HEK293 (cell line): ENCODE data around the gene AOC2.

Source experiments
- BCL6B ChIP-seq: fragments of 450-650 bp; formaldehyde crosslinking; IDR thresholded peaks from 2 replicates; pipeline ENCODE4 v1.5.1; 2017; ENCODE audit warnings: missing biosample characterization, missing genetic modification characterization
- GFI1B ChIP-seq: fragments of 450-650 bp; formaldehyde crosslinking; IDR thresholded peaks from 2 replicates; pipeline ENCODE4 v1.5.1; 2016; ENCODE audit warnings: missing biosample characterization, missing genetic modification characterization
- KLF8 ChIP-seq: fragments of 450-650 bp; formaldehyde crosslinking; IDR thresholded peaks from 2 replicates; pipeline ENCODE4 v1.5.1; 2016; ENCODE audit warnings: missing biosample characterization, missing genetic modification characterization
- SCRT1 ChIP-seq: fragments of 450-650 bp; formaldehyde crosslinking; IDR thresholded peaks from 2 replicates; pipeline ENCODE4 v1.5.1; 2016; ENCODE audit warnings: missing biosample characterization, missing genetic modification characterization, borderline replicate concordance
- ZBTB6 ChIP-seq: fragments of 450-650 bp; formaldehyde crosslinking; IDR thresholded peaks from 2 replicates; pipeline ENCODE4 v1.5.1; 2017; ENCODE audit warnings: missing biosample characterization, missing genetic modification characterization
- ZFP69B ChIP-seq: fragments of 450-650 bp; formaldehyde crosslinking; IDR thresholded peaks from 2 replicates; pipeline ENCODE4 v1.5.1; 2016; ENCODE audit warnings: missing biosample characterization, missing genetic modification characterization
- ZNF133 ChIP-seq: fragments of 450-650 bp; formaldehyde crosslinking; IDR thresholded peaks from 2 replicates; pipeline ENCODE4 v1.5.1; 2016; ENCODE audit warnings: missing biosample characterization, missing genetic modification characterization
- ZNF157 ChIP-seq: fragments of 450-650 bp; formaldehyde crosslinking; IDR thresholded peaks from 2 replicates; pipeline ENCODE4 v1.5.1; 2016; ENCODE audit warnings: missing biosample characterization, missing genetic modification characterization
- ZNF169 ChIP-seq: fragments of 450-650 bp; formaldehyde crosslinking; IDR thresholded peaks from 2 replicates; pipeline ENCODE4 v1.5.1; 2016; ENCODE audit warnings: missing biosample characterization, missing genetic modification characterization
- ZNF175 ChIP-seq: fragments of 450-650 bp; formaldehyde crosslinking; IDR thresholded peaks from 2 replicates; pipeline ENCODE4 v1.5.1; 2016; ENCODE audit warnings: missing biosample characterization, missing genetic modification characterization
- ZNF19 ChIP-seq: fragments of 450-650 bp; formaldehyde crosslinking; IDR thresholded peaks from 2 replicates; pipeline ENCODE4; 2016; ENCODE audit warnings: missing biosample characterization, missing genetic modification characterization, low read depth
- ZNF202 ChIP-seq: fragments of 450-650 bp; formaldehyde crosslinking; IDR thresholded peaks from 2 replicates; pipeline ENCODE4 v1.5.1; 2016; ENCODE audit warnings: missing biosample characterization, missing genetic modification characterization, borderline replicate concordance
- ZNF221 ChIP-seq: fragments of 450-650 bp; formaldehyde crosslinking; IDR thresholded peaks from 2 replicates; pipeline ENCODE4 v1.5.1; 2017; ENCODE audit warnings: missing biosample characterization, missing genetic modification characterization, borderline replicate concordance
- ZNF223 ChIP-seq: fragments of 450-650 bp; formaldehyde crosslinking; IDR thresholded peaks from 2 replicates; pipeline ENCODE4 v1.5.1; 2016; ENCODE audit warnings: missing biosample characterization, missing genetic modification characterization
- ZNF274 ChIP-seq, 2 experiments: fragments of 200-500 bp in 1 of 2; fragments of 450-650 bp in 1 of 2; sonication (Bioruptor generic) in 1 of 2; formaldehyde crosslinking in 1 of 2; IDR thresholded peaks; 2 replicates each; pipeline versions ENCODE4 v1.5.1 to v1.6.1; 2014 to 2016; ENCODE audit warnings: borderline replicate concordance in 1 of 2, inconsistent platforms in 1 of 2, low read length in 1 of 2, missing biosample characterization in 1 of 2, missing genetic modification characterization in 1 of 2
- ZNF335 ChIP-seq: fragments of 450-650 bp; formaldehyde crosslinking; conservative IDR thresholded peaks from 2 replicates; pipeline ENCODE4 v1.5.1; 2016; ENCODE audit warnings: missing biosample characterization, missing genetic modification characterization
- ZNF530 ChIP-seq: fragments of 450-650 bp; formaldehyde crosslinking; IDR thresholded peaks from 2 replicates; pipeline ENCODE4 v1.5.1; 2016; ENCODE audit warnings: low read depth, missing biosample characterization, missing genetic modification characterization
- ZNF544 ChIP-seq: fragments of 450-650 bp; formaldehyde crosslinking; IDR thresholded peaks from 2 replicates; pipeline ENCODE4 v1.5.0; 2017; ENCODE audit warnings: missing biosample characterization, missing genetic modification characterization
- ZNF548 ChIP-seq: fragments of 450-650 bp; formaldehyde crosslinking; IDR thresholded peaks from 2 replicates; pipeline ENCODE4 v1.5.1; 2016; ENCODE audit warnings: missing biosample characterization, missing genetic modification characterization
- ZNF549 ChIP-seq: fragments of 450-650 bp; IDR thresholded peaks from 2 replicates; pipeline ENCODE4 v1.5.1; 2018; ENCODE audit warnings: missing biosample characterization, missing genetic modification characterization, mild to moderate bottlenecking, inconsistent platforms, moderate library complexity
- ZNF600 ChIP-seq: fragments of 450-650 bp; formaldehyde crosslinking; IDR thresholded peaks from 2 replicates; pipeline ENCODE4 v1.5.1; 2016; ENCODE audit warnings: missing biosample characterization, missing genetic modification characterization
- ZNF692 ChIP-seq: fragments of 450-650 bp; formaldehyde crosslinking; IDR thresholded peaks from 2 replicates; pipeline ENCODE4 v1.5.1; 2016; ENCODE audit warnings: missing biosample characterization, missing genetic modification characterization
- ZNF707 ChIP-seq: fragments of 450-650 bp; formaldehyde crosslinking; IDR thresholded peaks from 2 replicates; pipeline ENCODE4 v1.5.1; 2016; ENCODE audit warnings: missing biosample characterization, missing genetic modification characterization
- ZSCAN16 ChIP-seq: fragments of 450-650 bp; formaldehyde crosslinking; IDR thresholded peaks from 2 replicates; pipeline ENCODE4 v1.5.1; 2016; ENCODE audit warnings: missing biosample characterization, missing genetic modification characterization
- TF ChIP-seq, protein P1 (sequence below): fragments of 450-650 bp; formaldehyde crosslinking; IDR thresholded peaks from 2 replicates; pipeline ENCODE4 v1.5.1; 2016; ENCODE audit warnings: missing biosample characterization, missing genetic modification characterization, low read depth
- TF ChIP-seq, protein P2 (sequence below): fragments of 450-650 bp; formaldehyde crosslinking; IDR thresholded peaks from 2 replicates; pipeline ENCODE4 v1.5.1; 2016; ENCODE audit warnings: missing biosample characterization, missing genetic modification characterization
- TF ChIP-seq, protein P3 (sequence below): fragments of 450-650 bp; formaldehyde crosslinking; IDR thresholded peaks from 2 replicates; pipeline ENCODE4 v1.5.1; 2016; ENCODE audit warnings: missing biosample characterization, missing genetic modification characterization, low read depth
- TF ChIP-seq, protein P4 (sequence below): fragments of 450-650 bp; IDR thresholded peaks from 2 replicates; pipeline ENCODE4 v1.5.1; 2018; ENCODE audit warnings: missing biosample characterization, mild to moderate bottlenecking, missing genetic modification characterization

The AOC2 gene

GRCh38 chr17:42798383-42799380, 45.7 kb upstream of the AOC2 start, which contains the start of the genes CNTD1 and COA3 (continued):
- TF ChIP-seq, protein P1, sequence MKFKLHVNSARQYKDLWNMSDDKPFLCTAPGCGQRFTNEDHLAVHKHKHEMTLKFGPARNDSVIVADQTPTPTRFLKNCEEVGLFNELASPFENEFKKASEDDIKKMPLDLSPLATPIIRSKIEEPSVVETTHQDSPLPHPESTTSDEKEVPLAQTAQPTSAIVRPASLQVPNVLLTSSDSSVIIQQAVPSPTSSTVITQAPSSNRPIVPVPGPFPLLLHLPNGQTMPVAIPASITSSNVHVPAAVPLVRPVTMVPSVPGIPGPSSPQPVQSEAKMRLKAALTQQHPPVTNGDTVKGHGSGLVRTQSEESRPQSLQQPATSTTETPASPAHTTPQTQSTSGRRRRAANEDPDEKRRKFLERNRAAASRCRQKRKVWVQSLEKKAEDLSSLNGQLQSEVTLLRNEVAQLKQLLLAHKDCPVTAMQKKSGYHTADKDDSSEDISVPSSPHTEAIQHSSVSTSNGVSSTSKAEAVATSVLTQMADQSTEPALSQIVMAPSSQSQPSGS (tag by site-specific recombination): no peak
- TF ChIP-seq ZNF600 (tag by site-specific recombination) (peak; percentile 81), ZNF223 (no peak), ZNF549 (tag by site-specific recombination) (no peak), SCRT1 (no peak), ZBTB6 (tag by site-specific recombination) (no peak), ZNF274 (IDR thresholded peaks at IDR 0.05; ENCODE audit: low read length) (no peak), ZNF274 (tag by site-specific recombination; IDR thresholded peaks at IDR 0.05; ENCODE audit: borderline replicate concordance) (no peak), ZNF692 (tag by site-specific recombination) (peak; percentile 60; the same call in 1 of the 2 replicates), ZNF544 (tag by site-specific recombination) (no peak), ZNF335 (tag by site-specific recombination) (peak; percentile 98), ZNF175 (tag by site-specific recombination) (no peak), ZNF530 (tag by site-specific recombination) (no peak), KLF8 (tag by site-specific recombination) (0 out of 2 replicates have a peak, but pooled peaks have one; percentile 62), ZNF202 (tag by site-specific recombination) (no peak), BCL6B (tag by site-specific recombination) (no peak), ZNF707 (tag by site-specific recombination) (no peak; the same call in 1 of the 2 replicates), ZFP69B (tag by site-specific recombination) (no peak), ZNF548 (tag by site-specific recombination) (no peak), ZNF221 (tag by site-specific recombination) (no peak), ZNF19 (tag by site-specific recombination) (no peak), ZNF169 (tag by site-specific recombination) (no peak), ZSCAN16 (no peak), ZNF133 (tag by site-specific recombination) (no peak), ZNF157 (tag by site-specific recombination) (no peak), GFI1B (tag by site-specific recombination) (no peak)
- TF ChIP-seq, protein P2, sequence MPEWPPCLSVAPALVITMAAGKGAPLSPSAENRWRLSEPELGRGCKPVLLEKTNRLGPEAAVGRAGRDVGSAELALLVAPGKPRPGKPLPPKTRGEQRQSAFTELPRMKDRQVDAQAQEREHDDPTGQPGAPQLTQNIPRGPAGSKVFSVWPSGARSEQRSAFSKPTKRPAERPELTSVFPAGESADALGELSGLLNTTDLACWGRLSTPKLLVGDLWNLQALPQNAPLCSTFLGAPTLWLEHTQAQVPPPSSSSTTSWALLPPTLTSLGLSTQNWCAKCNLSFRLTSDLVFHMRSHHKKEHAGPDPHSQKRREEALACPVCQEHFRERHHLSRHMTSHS (tag by site-specific recombination): no peak; the same call in 1 of the 2 replicates
- TF ChIP-seq, protein P3, sequence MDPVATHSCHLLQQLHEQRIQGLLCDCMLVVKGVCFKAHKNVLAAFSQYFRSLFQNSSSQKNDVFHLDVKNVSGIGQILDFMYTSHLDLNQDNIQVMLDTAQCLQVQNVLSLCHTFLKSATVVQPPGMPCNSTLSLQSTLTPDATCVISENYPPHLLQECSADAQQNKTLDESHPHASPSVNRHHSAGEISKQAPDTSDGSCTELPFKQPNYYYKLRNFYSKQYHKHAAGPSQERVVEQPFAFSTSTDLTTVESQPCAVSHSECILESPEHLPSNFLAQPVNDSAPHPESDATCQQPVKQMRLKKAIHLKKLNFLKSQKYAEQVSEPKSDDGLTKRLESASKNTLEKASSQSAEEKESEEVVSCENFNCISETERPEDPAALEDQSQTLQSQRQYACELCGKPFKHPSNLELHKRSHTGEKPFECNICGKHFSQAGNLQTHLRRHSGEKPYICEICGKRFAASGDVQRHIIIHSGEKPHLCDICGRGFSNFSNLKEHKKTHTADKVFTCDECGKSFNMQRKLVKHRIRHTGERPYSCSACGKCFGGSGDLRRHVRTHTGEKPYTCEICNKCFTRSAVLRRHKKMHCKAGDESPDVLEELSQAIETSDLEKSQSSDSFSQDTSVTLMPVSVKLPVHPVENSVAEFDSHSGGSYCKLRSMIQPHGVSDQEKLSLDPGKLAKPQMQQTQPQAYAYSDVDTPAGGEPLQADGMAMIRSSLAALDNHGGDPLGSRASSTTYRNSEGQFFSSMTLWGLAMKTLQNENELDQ (tag by site-specific recombination): no peak
- TF ChIP-seq, protein P4, sequence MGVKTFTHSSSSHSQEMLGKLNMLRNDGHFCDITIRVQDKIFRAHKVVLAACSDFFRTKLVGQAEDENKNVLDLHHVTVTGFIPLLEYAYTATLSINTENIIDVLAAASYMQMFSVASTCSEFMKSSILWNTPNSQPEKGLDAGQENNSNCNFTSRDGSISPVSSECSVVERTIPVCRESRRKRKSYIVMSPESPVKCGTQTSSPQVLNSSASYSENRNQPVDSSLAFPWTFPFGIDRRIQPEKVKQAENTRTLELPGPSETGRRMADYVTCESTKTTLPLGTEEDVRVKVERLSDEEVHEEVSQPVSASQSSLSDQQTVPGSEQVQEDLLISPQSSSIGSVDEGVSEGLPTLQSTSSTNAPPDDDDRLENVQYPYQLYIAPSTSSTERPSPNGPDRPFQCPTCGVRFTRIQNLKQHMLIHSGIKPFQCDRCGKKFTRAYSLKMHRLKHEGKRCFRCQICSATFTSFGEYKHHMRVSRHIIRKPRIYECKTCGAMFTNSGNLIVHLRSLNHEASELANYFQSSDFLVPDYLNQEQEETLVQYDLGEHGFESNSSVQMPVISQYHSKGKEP (tag by site-specific recombination): no peak
